ENCODE results near the gene CASP8. TPM values are rescaled to one million over a fixed set of nuclear protein-coding genes. Genes with fewer than 3 reads are reported as not detected.
"Not testable (repeated sequence)": the region's sequence is repeated elsewhere in the genome, so short reads cannot be mapped to it uniquely, and the experiment has no call there.

CASP8 gene
- polyA plus RNA-seq, 12 donors = 4.8 to 23.5 (median 7.9) TPM; not detected in 1

- not testable (repeated sequence) for DNase-seq
Measured at GRCh38 chr2:201239167-201239935, 21.0 kb upstream of the CASP8 start.

GRCh38 chr2:201242571-201243277, 17.6 kb upstream of the CASP8 start:
- no peak for DNase-seq

- no peak for DNase-seq
Measured at GRCh38 chr2:201244829-201245228, 15.5 kb upstream of the CASP8 start.

- no peak for DNase-seq
Measured at GRCh38 chr2:201246280-201246679, 14.1 kb upstream of the CASP8 start.

GRCh38 chr2:201248288-201248844, 12.0 kb upstream of the CASP8 start:
- no peak for DNase-seq

GRCh38 chr2:201249889-201250288, 10.4 kb upstream of the CASP8 start:
- DNase-seq = no peak

- no peak for DNase-seq
Measured at GRCh38 chr2:201250741-201251140, 9.6 kb upstream of the CASP8 start.

- DNase-seq = no peak
Measured at GRCh38 chr2:201254081-201254730, 6.1 kb upstream of the CASP8 start.

- DNase-seq = no peak
Measured at GRCh38 chr2:201255408-201256033, 4.8 kb upstream of the CASP8 start.

- DNase-seq = no peak
Measured at GRCh38 chr2:201256082-201256481, 4.3 kb upstream of the CASP8 start.

GRCh38 chr2:201257381-201257955, 2.9 kb upstream of the CASP8 start:
- no peak for DNase-seq

- DNase-seq = peak; percentile 73
Measured at GRCh38 chr2:201257956-201258665, 2.2 kb upstream of the CASP8 start.

GRCh38 chr2:201258666-201259615, 1.4 kb upstream of the CASP8 start:
- no peak for DNase-seq

- no peak for DNase-seq
Measured at GRCh38 chr2:201261471-201261870, 1.1 kb downstream of the CASP8 start.

GRCh38 chr2:201261906-201262305, 1.6 kb downstream of the CASP8 start:
- no peak for DNase-seq

GRCh38 chr2:201262718-201263117, 2.4 kb downstream of the CASP8 start:
- DNase-seq = no peak

GRCh38 chr2:201263779-201264178, 3.4 kb downstream of the CASP8 start:
- no peak for DNase-seq

- DNase-seq = no peak
Measured at GRCh38 chr2:201264472-201265173, 4.3 kb downstream of the CASP8 start.

GRCh38 chr2:201266629-201267028, 6.3 kb downstream of the CASP8 start:
- no peak for DNase-seq
